ENCODE results near the gene STUB1.

The STUB1 gene

GRCh38 chr16:634051-634670 lies 46.0 kb upstream of the STUB1 start:
- TF ChIP-seq CTCF (IDR thresholded peaks at IDR 0.05; ENCODE audit: low read depth, low read length) (no peak), MYC (IDR thresholded peaks at IDR 0.05; ENCODE audit: low read depth, low read length) (no peak), POLR2A (IDR thresholded peaks at IDR 0.05; ENCODE audit: extremely low read depth, insufficient read length) (no peak), MAX (IDR thresholded peaks at IDR 0.05; ENCODE audit: low read depth, low read length) (no peak)
- no peak for DNase-seq (ENCODE audit: low read depth)
- H3K4me3 ChIP-seq (ENCODE audit: low read depth, low read length), result no peak overlapping the region

GRCh38 chr16:634996-635395 lies 45.2 kb upstream of the STUB1 start:
- H3K4me3 ChIP-seq (ENCODE audit: low read depth, low read length), result peak overlapping the region; percentile 64
- TF ChIP-seq MYC (IDR thresholded peaks at IDR 0.05; ENCODE audit: low read depth, low read length), result no peak
- no peak for TF ChIP-seq MAX (IDR thresholded peaks at IDR 0.05; ENCODE audit: low read depth, low read length)
- no peak for TF ChIP-seq POLR2A (IDR thresholded peaks at IDR 0.05; ENCODE audit: extremely low read depth, insufficient read length)
- TF ChIP-seq CTCF (IDR thresholded peaks at IDR 0.05; ENCODE audit: low read depth, low read length), result no peak
- no peak for DNase-seq (ENCODE audit: low read depth)

GRCh38 chr16:635573-636205 lies 44.5 kb upstream of the STUB1 start:
- H3K4me3 ChIP-seq (ENCODE audit: low read depth, low read length), result peak overlapping the region; percentile 64
- peak; percentile 24 for DNase-seq (ENCODE audit: low read depth)
- TF ChIP-seq POLR2A (IDR thresholded peaks at IDR 0.05; ENCODE audit: extremely low read depth, insufficient read length) (no peak), MAX (IDR thresholded peaks at IDR 0.05; ENCODE audit: low read depth, low read length) (no peak), CTCF (IDR thresholded peaks at IDR 0.05; ENCODE audit: low read depth, low read length) (no peak), MYC (IDR thresholded peaks at IDR 0.05; ENCODE audit: low read depth, low read length) (no peak)

GRCh38 chr16:636206-637080 lies 43.8 kb upstream of the STUB1 start, which contains the start of gene METTL26:
METTL26 (minus strand) TSS chr16:636305; CDS start chr16:636290, 15 bp downstream.
- peak; percentile 75 for TF ChIP-seq POLR2A (IDR thresholded peaks at IDR 0.05; ENCODE audit: extremely low read depth, insufficient read length)
- no peak for TF ChIP-seq CTCF (IDR thresholded peaks at IDR 0.05; ENCODE audit: low read depth, low read length)
- peak; percentile 89 for TF ChIP-seq MAX (IDR thresholded peaks at IDR 0.05; ENCODE audit: low read depth, low read length)
- peak; percentile 98 for TF ChIP-seq MYC (IDR thresholded peaks at IDR 0.05; ENCODE audit: low read depth, low read length)
- peak; percentile 92 for DNase-seq (ENCODE audit: low read depth)

GRCh38 chr16:637081-638018 lies 42.9 kb upstream of the STUB1 start:
- peak overlapping the region; percentile 59 for H3K4me3 ChIP-seq (ENCODE audit: low read depth, low read length)
- TF ChIP-seq POLR2A (IDR thresholded peaks at IDR 0.05; ENCODE audit: extremely low read depth, insufficient read length) (no peak), MYC (IDR thresholded peaks at IDR 0.05; ENCODE audit: low read depth, low read length) (no peak), MAX (IDR thresholded peaks at IDR 0.05; ENCODE audit: low read depth, low read length) (no peak), CTCF (IDR thresholded peaks at IDR 0.05; ENCODE audit: low read depth, low read length) (no peak)
- peak; percentile 83 for DNase-seq (ENCODE audit: low read depth)

More at GRCh38 chr16:636206-637080, 43.8 kb upstream of the STUB1 start, which contains the start of gene METTL26:
- peak within 1 kb of the TSS; percentile 64 for H3K4me3 ChIP-seq (ENCODE audit: low read depth, low read length)

All from NB4 (cell line).